PC-9 (cell line): ENCODE measurements around the gene SLC35F3.

Source experiments
- CTCF ChIP-seq: fragments of 200-600 bp; sonication (generic); conservative IDR thresholded peaks from 2 replicates; pipeline ENCODE4 v1.6.1; 2017; ENCODE audit warnings: mixed run types, antibody characterized with exemption, mild to moderate bottlenecking, moderate library complexity
- EZH2 ChIP-seq: fragments of 200-600 bp; sonication (generic); IDR thresholded peaks from 2 replicates; pipeline ENCODE4 v1.8.0; 2017; ENCODE audit warnings: antibody characterized with exemption, low read depth

GRCh38 chr1:234300096-234300495, 395.6 kb downstream of the SLC35F3 start:
- no peak for TF ChIP-seq CTCF
- TF ChIP-seq EZH2 = no peak
